Measurements from ENCODE around the gene CACNA1G. TPM values are rescaled to one million over a fixed set of nuclear protein-coding genes. Genes with fewer than 3 reads are reported as not detected.

Gene CACNA1G
- total and polyA plus RNA-seq, 2 donors (not counting 3 experiments of a cell fraction or from before 2014, with no cell fraction given), result not detected

DNA sequence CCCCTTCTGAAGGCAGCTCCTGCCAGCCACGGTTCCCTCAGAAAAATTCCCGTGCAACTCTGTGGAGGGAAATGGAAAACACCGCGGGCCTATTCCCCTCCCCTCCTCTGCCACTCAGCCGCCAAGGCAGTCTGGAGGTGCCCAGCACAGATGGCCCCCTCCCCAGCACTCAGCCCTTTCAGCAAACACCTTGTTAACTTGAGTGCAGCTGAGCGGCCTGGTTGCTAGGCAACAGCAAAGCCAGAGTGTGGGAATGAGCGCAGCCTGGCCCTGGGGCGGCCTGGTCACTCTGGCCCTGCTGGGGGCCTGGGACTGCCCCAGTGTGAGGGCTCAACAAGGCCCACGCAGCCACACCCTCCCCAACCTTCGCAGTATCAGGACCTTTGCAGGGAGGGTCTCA is 32.8 kb downstream of the CACNA1G start:
- Histone ChIP-seq H3K9ac (replicated peaks; ENCODE audit: extremely low read depth, insufficient read depth, low read length) (no peak overlapping the region), H3K79me2 (ENCODE audit: control insufficient read depth, insufficient read depth, low read length) (no peaks in the 10 kb centered on the region), H3K27me3 (ENCODE audit: control insufficient read depth in 2 of 2, insufficient read depth in 2 of 2, low read length in 2 of 2) (no peaks in the 10 kb centered on the region), H3K27ac (ENCODE audit: insufficient read depth, low read depth, low read length) (no peak overlapping the region), H2AFZ (ENCODE audit: low read depth, low read length) (no peak overlapping the region), H4K20me1 (replicated peaks; ENCODE audit: control insufficient read depth, extremely low read depth, insufficient read depth, low read length) (no peaks in the 10 kb centered on the region), H3K4me1 (ENCODE audit: control insufficient read depth, extremely low read depth, insufficient read depth, low read length) (no peaks in the 10 kb centered on the region), H3K9me1 (replicated peaks; ENCODE audit: control insufficient read depth, extremely low read depth, insufficient read depth, low read length) (no peaks in the 10 kb centered on the region), H3K4me3 (replicated peaks in 1 of 3; ENCODE audit: insufficient read depth in 1 of 3, low read depth in 1 of 3, low read length in 3 of 3) (no peak overlapping the region), H3K4me2 (ENCODE audit: insufficient read depth, low read length) (no peak overlapping the region), H3K36me3 (ENCODE audit: control insufficient read depth in 2 of 2, extremely low read depth in 1 of 2, insufficient read depth in 2 of 2, low read length in 2 of 2) (no peaks in the 10 kb centered on the region), H3K9me3 (replicated peaks; ENCODE audit: control insufficient read depth, insufficient read depth, low read length) (no peaks in the 10 kb centered on the region)
- CTCF ChIA-PET, result interaction anchor here (0.8 to 1.1 kb wide), 2 partner anchors 23 to 33 kb away, joined by 3 to 4 read pairs; no protein-coding TSS in a partner anchor
- no peak for DNase-seq (ENCODE audit: low read depth, low spot score)
- dilution Hi-C loops (cut with MboI; ENCODE audit: extremely low pct_ligation_motif_present, low sequenced_read_pairs), result no loop called here
- TF ChIP-seq EZH2 (IDR thresholded peaks at IDR 0.05; ENCODE audit: borderline replicate concordance, low read depth, low read length, severe bottlenecking), result no peak
- no peak for TF ChIP-seq FOS (IDR thresholded peaks at IDR 0.05; ENCODE audit: borderline replicate concordance, insufficient read depth, low read length)
- no peak for TF ChIP-seq GATA2 (IDR thresholded peaks at IDR 0.05; ENCODE audit: insufficient read depth, insufficient read length, low read depth, low read length)
- TF ChIP-seq POLR2A (IDR thresholded peaks at IDR 0.05; ENCODE audit: low read depth, low read length), result no peak
- TF ChIP-seq, protein P1, sequence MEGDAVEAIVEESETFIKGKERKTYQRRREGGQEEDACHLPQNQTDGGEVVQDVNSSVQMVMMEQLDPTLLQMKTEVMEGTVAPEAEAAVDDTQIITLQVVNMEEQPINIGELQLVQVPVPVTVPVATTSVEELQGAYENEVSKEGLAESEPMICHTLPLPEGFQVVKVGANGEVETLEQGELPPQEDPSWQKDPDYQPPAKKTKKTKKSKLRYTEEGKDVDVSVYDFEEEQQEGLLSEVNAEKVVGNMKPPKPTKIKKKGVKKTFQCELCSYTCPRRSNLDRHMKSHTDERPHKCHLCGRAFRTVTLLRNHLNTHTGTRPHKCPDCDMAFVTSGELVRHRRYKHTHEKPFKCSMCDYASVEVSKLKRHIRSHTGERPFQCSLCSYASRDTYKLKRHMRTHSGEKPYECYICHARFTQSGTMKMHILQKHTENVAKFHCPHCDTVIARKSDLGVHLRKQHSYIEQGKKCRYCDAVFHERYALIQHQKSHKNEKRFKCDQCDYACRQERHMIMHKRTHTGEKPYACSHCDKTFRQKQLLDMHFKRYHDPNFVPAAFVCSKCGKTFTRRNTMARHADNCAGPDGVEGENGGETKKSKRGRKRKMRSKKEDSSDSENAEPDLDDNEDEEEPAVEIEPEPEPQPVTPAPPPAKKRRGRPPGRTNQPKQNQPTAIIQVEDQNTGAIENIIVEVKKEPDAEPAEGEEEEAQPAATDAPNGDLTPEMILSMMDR (IDR thresholded peaks at IDR 0.05; ENCODE audit: extremely low read depth in 1 of 2, insufficient read depth in 1 of 2, low read depth in 1 of 2, low read length in 2 of 2), result no peak
- TF ChIP-seq POLR2AphosphoS5 (IDR thresholded peaks at IDR 0.05; ENCODE audit: insufficient read depth, low read depth, low read length), result no peak
- no peak for TF ChIP-seq JUN (IDR thresholded peaks at IDR 0.05; ENCODE audit: borderline replicate concordance, insufficient read depth, insufficient read length, low read depth)
- TF ChIP-seq MYC (IDR thresholded peaks at IDR 0.05; ENCODE audit: low read depth, low read length), result no peak
- TF ChIP-seq, protein P2, sequence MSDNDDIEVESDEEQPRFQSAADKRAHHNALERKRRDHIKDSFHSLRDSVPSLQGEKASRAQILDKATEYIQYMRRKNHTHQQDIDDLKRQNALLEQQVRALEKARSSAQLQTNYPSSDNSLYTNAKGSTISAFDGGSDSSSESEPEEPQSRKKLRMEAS (IDR thresholded peaks at IDR 0.05; ENCODE audit: insufficient read depth, insufficient read length), result no peak
- no peak for FAIRE-seq
- POLR2A ChIA-PET, result no interaction called here
- no TSS peak for BruUV-seq (replicated peaks)
- intact Hi-C loops (cut with micrococcal nuclease), result no loop called here

Data from endothelial cell of umbilical vein (primary cell).